PC-3 (cell line): Measurements from ENCODE around the gene PTPRH. TPM values are rescaled to one million over a fixed set of nuclear protein-coding genes. Genes with fewer than 3 reads are reported as not detected.

ENCODE experiments used
- ATAC-seq: fragments of 200-7000 bp; cut with Tn5 transposase; 2 replicates; pipeline ENCODE4 v1.9.1; 2020; ENCODE audit warnings: mild to moderate bottlenecking, moderate library complexity
- BruUV-seq: library from RNA; stranded (reverse); fragments of 400-500 nt; replicated peaks from 2 replicates; lab custom pipeline; 2021; lab: Mats Ljungman, UMichigan
- CTCF ChIA-PET: fragments of 300-600 bp; sonication (Branson Sonifier 250); formaldehyde crosslinking; loops from one replicate; lab custom pipeline; 2022; ENCODE audit warnings: antibody characterized with exemption; lab: Charles Lee
- POLR2A ChIA-PET: fragments of 300-600 bp; sonication (Branson Sonifier 250); formaldehyde crosslinking; loops from one replicate; lab custom pipeline; 2022; ENCODE audit warnings: antibody characterized with exemption; ENCODE audit not compliant: unreplicated experiment; lab: Charles Lee
- DNase-seq: peaks from one replicate; pipeline ENCODE4 v3.0.0-alpha.2; 2015
- H2AFZ ChIP-seq: fragments of 300-600 bp; sonication (generic); 2 replicates; pipeline ENCODE4 v1.6.0; 2016; ENCODE audit warnings: antibody characterized with exemption, low read length
- H3F3A ChIP-seq: fragments of 300-600 bp; sonication (generic); one replicate; pipeline ENCODE4 v1.6.0; 2017; ENCODE audit warnings: antibody characterized with exemption, low read length, control low read depth, mild to moderate bottlenecking; ENCODE audit not compliant: unreplicated experiment
- H3K27ac ChIP-seq: fragments of 300-600 bp; sonication (generic); 2 replicates; pipeline ENCODE4 v1.5.1; 2016; ENCODE audit warnings: mild to moderate bottlenecking, low read length
- H3K27me3 ChIP-seq: fragments of 300-600 bp; sonication (generic); 2 replicates; pipeline ENCODE4 v1.6.1; 2016; ENCODE audit warnings: low read length, mixed read lengths
- H3K36me3 ChIP-seq: fragments of 300-600 bp; sonication (generic); 2 replicates; pipeline ENCODE4 v1.6.1; 2016; ENCODE audit warnings: low read depth, mixed run types, low read length, mixed read lengths
- H3K4me1 ChIP-seq: fragments of 300-600 bp; sonication (generic); 2 replicates; pipeline ENCODE4 v1.5.1; 2016; ENCODE audit warnings: low read length; ENCODE audit not compliant: insufficient read depth
- H3K4me2 ChIP-seq: fragments of 300-600 bp; sonication (generic); 2 replicates; pipeline ENCODE4 v1.6.0; 2016; ENCODE audit warnings: low read length
- H3K4me3 ChIP-seq: fragments of 300-600 bp; sonication (generic); 2 replicates; pipeline ENCODE4 v1.5.1; 2016; ENCODE audit warnings: mild to moderate bottlenecking, low read length, mixed read lengths
- H3K79me2 ChIP-seq: fragments of 300-600 bp; sonication (generic); 2 replicates; pipeline ENCODE4 v1.6.1; 2017; ENCODE audit warnings: low read length, mixed read lengths
- H3K9ac ChIP-seq: fragments of 300-600 bp; sonication (generic); 2 replicates; pipeline ENCODE4 v1.6.0; 2016; ENCODE audit warnings: mild to moderate bottlenecking, low read length
- H3K9me2 ChIP-seq: fragments of 300-600 bp; sonication (generic); replicated peaks from 2 replicates; pipeline ENCODE4 v1.6.1; 2016; ENCODE audit warnings: mixed run types, low read length, mixed read lengths
- H3K9me3 ChIP-seq: fragments of 300-600 bp; sonication (generic); 2 replicates; pipeline ENCODE4 v1.6.1; 2016; ENCODE audit warnings: low read length, mixed read lengths
- H4K20me1 ChIP-seq: fragments of 300-600 bp; sonication (generic); 2 replicates; pipeline ENCODE4 v1.6.1; 2016; ENCODE audit warnings: low read length, mixed read lengths
- CTCF ChIP-seq: fragments of 300-600 bp; sonication (generic); conservative IDR thresholded peaks from 2 replicates; pipeline ENCODE4 v1.5.1; 2017; ENCODE audit warnings: antibody characterized with exemption, low read depth, mild to moderate bottlenecking, low read length
- EZH2 ChIP-seq: fragments of 300-600 bp; sonication (generic); IDR thresholded peaks from one replicate; pipeline ENCODE4 v1.6.1; 2017; ENCODE audit warnings: antibody characterized with exemption, mild to moderate bottlenecking, low read length; ENCODE audit not compliant: unreplicated experiment
- EZH2phosphoT487 ChIP-seq: fragments of 300-600 bp; sonication (generic); IDR thresholded peaks from 2 replicates; pipeline ENCODE4 v1.6.1; 2018; ENCODE audit warnings: mild to moderate bottlenecking, antibody characterized with exemption, low read length, borderline replicate concordance
- intact Hi-C: fragments of 100-400 bp; cut with micrococcal nuclease; formaldehyde crosslinking; loops from 2 replicates; pipeline ENCODE4 v1.9.0; 2023
- total RNA-seq: library from RNA; depleted of rRNA; stranded (reverse); fragments of >200 nt; gene quantifications from 2 replicates; pipeline ENCODE4 v1.2.3, GENCODE V29; 2014

The PTPRH gene
- total RNA-seq, 1 experiment from 2014 or later, result 10.9 TPM

DNA sequence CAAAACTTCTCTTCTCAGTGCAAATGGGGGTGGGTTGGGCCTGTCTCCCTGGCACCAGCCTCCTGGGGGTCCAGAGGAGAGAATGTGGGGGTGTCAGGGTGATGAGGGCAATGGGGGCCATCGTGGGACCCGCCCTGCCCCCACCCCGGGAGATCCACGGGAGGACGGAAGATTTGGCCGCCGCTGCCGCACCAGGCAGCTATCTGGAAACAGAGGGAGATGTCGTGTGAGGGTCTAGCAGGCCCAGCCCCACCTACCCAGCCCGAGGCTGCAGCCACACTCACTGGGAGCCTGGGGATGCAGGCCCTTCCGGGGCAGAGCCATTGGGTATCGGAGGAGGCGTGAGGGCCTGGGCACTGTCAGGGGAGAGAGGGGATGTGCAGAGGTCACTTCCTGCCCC, 21.0 kb upstream of the PTPRH start:
- no peak for DNase-seq
- Histone ChIP-seq H3K4me3 (no peak overlapping the region), H3K9me3 (no peaks in the 10 kb centered on the region), H3K4me2 (no peak overlapping the region), H3K27me3 (no peaks in the 10 kb centered on the region), H3K9me2 (no peaks in the 10 kb centered on the region), H3K27ac (no peak overlapping the region), H4K20me1 (0 out of 2 replicates have a peak, but pooled peaks cover 8% of the 10 kb centered on the region), H3K9ac (no peak overlapping the region), H3K36me3 (peaks cover 39% of the 10 kb centered on the region), H3K4me1 (no peaks in the 10 kb centered on the region), H2AFZ (no peak overlapping the region), H3F3A (no peaks in the 10 kb centered on the region), H3K79me2 (no peaks in the 10 kb centered on the region)
- CTCF ChIA-PET, result no interaction called here
- POLR2A ChIA-PET, result no interaction called here
- intact Hi-C loops, result no loop called here
- BruUV-seq, result no TSS peak
- TF ChIP-seq EZH2 (no peak), CTCF (no peak), EZH2phosphoT487 (no peak)
- ATAC-seq, result no peak

DNA sequence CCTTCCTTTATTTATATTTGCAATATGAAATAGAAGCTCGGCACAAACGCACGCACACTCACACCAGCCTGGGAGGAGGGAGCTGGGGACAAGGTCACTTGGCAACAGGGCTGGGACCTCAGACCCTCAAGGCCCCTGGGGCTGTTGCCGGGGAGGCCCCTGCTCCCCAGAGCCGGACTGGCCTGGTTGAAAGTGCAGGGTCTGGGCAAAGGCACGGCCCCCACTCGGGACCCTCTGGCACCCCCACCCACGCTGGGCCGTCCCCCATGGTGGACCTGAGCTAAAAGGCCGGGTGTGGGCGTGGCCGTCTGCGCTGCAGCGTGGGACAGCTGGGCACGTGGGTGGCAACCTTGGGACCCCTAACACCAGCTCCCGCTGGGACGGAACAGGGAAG, 20.5 kb upstream of the PTPRH start:
- Histone ChIP-seq H2AFZ (no peak overlapping the region), H3K27me3 (no peaks in the 10 kb centered on the region), H3K9me3 (no peaks in the 10 kb centered on the region), H3K27ac (no peak overlapping the region), H3K36me3 (peaks cover 39% of the 10 kb centered on the region), H3K9me2 (no peaks in the 10 kb centered on the region), H3K9ac (no peak overlapping the region), H4K20me1 (0 out of 2 replicates have a peak, but pooled peaks cover 8% of the 10 kb centered on the region), H3K4me2 (no peak overlapping the region), H3K4me1 (no peaks in the 10 kb centered on the region), H3F3A (no peaks in the 10 kb centered on the region), H3K4me3 (no peak overlapping the region), H3K79me2 (no peaks in the 10 kb centered on the region)
- ChIA-PET POLR2A (no interaction called here), CTCF (no interaction called here)
- TF ChIP-seq EZH2phosphoT487 (no peak), CTCF (no peak), EZH2 (no peak)
- intact Hi-C loops, result no loop called here
- no peak for DNase-seq
- TSS peak; percentile 71 for BruUV-seq
- no peak for ATAC-seq

DNA sequence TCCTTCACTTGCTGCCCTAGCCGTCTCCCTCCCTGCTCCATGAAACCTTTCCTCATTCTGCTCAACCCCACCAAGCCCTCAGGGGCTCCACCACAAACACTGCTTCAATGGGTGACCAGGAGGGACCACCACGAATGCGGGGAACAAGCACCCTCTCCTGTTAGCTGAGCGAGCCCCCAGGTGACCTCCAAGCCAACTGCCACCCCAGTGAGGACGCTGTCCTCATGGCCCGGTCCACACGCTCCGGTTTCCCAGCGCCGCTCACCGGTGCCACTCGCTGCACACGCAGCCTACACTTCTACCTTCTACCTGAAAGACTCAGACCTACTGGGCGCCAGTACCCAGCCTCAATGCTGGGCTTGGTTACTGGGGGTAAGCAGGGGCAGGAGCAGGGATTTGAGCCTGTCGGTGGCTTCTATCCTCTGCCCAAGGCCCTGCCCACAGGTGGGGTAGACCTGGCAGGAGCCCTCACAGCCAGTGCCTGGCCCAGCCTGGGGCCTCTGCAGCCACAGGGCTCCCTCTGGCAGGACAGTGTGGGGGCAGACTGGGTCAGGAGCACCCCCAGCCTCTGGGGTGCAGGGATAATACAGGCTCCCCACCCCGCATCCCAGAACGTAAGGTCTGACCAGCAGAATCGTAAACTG, 20.0 kb upstream of the PTPRH start:
- POLR2A ChIA-PET, result no interaction called here
- H4K20me1 ChIP-seq, result 0 out of 2 replicates have a peak, but pooled peaks cover 8% of the 10 kb centered on the region
- CTCF ChIA-PET, result no interaction called here
- no peaks in the 10 kb centered on the region for H3K9me3 ChIP-seq
- DNase-seq (no peak), ATAC-seq (no peak)
- no peaks in the 10 kb centered on the region for H3K4me1 ChIP-seq
- no peaks in the 10 kb centered on the region for H3K79me2 ChIP-seq
- H3K9me2 ChIP-seq, result no peaks in the 10 kb centered on the region
- no peak overlapping the region for H3K9ac ChIP-seq
- H3F3A ChIP-seq, result no peaks in the 10 kb centered on the region
- H3K4me2 ChIP-seq, result no peak overlapping the region
- peaks cover 35% of the 10 kb centered on the region for H3K36me3 ChIP-seq
- no TSS peak for BruUV-seq
- intact Hi-C loops, result no loop called here
- no peak overlapping the region for H2AFZ ChIP-seq
- TF ChIP-seq EZH2phosphoT487 (no peak), CTCF (no peak), EZH2 (no peak)
- no peaks in the 10 kb centered on the region for H3K27me3 ChIP-seq
- H3K4me3 ChIP-seq, result no peak overlapping the region
- H3K27ac ChIP-seq, result no peak overlapping the region
